ENCODE measurements around the gene KCNQ4. TPM values are rescaled to one million over a fixed set of nuclear protein-coding genes. Genes with fewer than 3 reads are reported as not detected.

Gene KCNQ4
- total and polyA plus RNA-seq, 2 of the 4 experiments (the other 2 are of a cell fraction), result 0.07 TPM; not detected in 1

- H3K14ac ChIP-seq (replicated peaks; ENCODE audit: low read depth, low read length), result peak overlapping the region; percentile 8; the same call in 1 of the 2 replicates
- ChIA-PET POLR2A (ENCODE audit: unreplicated experiment) (no interaction called here), CTCF (interaction anchor here (1.3 kb wide), 1 partner anchor 14 kb away, joined by 3 read pairs; no protein-coding TSS in a partner anchor)
- H3K36me3 ChIP-seq (ENCODE audit: control insufficient read depth, insufficient read depth, low read length), result no peaks in the 10 kb centered on the region
- H2AFZ ChIP-seq (replicated peaks; ENCODE audit: low read length, poor library complexity), result peak overlapping the region; percentile 16
- H3K4me1 ChIP-seq (ENCODE audit: control insufficient read depth, insufficient read depth, low read length), result no peaks in the 10 kb centered on the region
- H2BK20ac ChIP-seq (ENCODE audit: low read depth, low read length), result no peak overlapping the region
- no peaks in the 10 kb centered on the region for H3K9me3 ChIP-seq (ENCODE audit: control insufficient read depth, insufficient read depth, low read length)
- H3K9ac ChIP-seq (ENCODE audit: low read depth, low read length), result no peak overlapping the region
- no peak overlapping the region for H4K8ac ChIP-seq (ENCODE audit: low read depth in 2 of 2, low read length in 2 of 2)
- no peak overlapping the region for H3K27ac ChIP-seq (ENCODE audit: insufficient read depth, low read length)
- no TSS peak for BruUV-seq (replicated peaks)
- H3K4ac ChIP-seq (ENCODE audit: low read depth, low read length), result no peak overlapping the region
- WGBS, 2 experiments (ENCODE audit: extremely low coverage in 2 of 2, insufficient read length in 1 of 2), result no CpG with 5 or more reads among the region's 1 CpG
- H2BK5ac ChIP-seq (ENCODE audit: low read depth, low read length, poor library complexity, severe bottlenecking), result no peak overlapping the region
- H4K20me1 ChIP-seq (ENCODE audit: insufficient read depth, low read length), result no peaks in the 10 kb centered on the region
- intact Hi-C loops (cut with micrococcal nuclease), result no loop called here
- no peak for ATAC-seq (ENCODE audit: low read depth)
- no peak overlapping the region for H3K56ac ChIP-seq (ENCODE audit: extremely low read depth, insufficient read depth, low read length)
- no peak overlapping the region for H4K91ac ChIP-seq (ENCODE audit: insufficient read depth, low read depth, low read length)
- no peaks in the 10 kb centered on the region for H3K79me1 ChIP-seq (ENCODE audit: low read depth in 1 of 2, low read length in 2 of 2)
- H3K4me3 ChIP-seq (ENCODE audit: insufficient read depth, low read depth, low read length), result no peak overlapping the region
- H3K18ac ChIP-seq (ENCODE audit: low read depth, low read length), result no peak overlapping the region
- H2BK15ac ChIP-seq (ENCODE audit: low read depth, low read length), result no peak overlapping the region
- no peak overlapping the region for H2BK120ac ChIP-seq (ENCODE audit: low read depth, low read length)
- H3K23ac ChIP-seq (ENCODE audit: low read depth, low read length), result no peak overlapping the region
- dilution Hi-C loops (cut with HindIII; ENCODE audit: low sequenced_read_pairs, unreplicated experiment), result no loop called here
- in situ Hi-C loops (cut with MboI; ENCODE audit: low sequenced_read_pairs), result no loop called here
- H3K9me1 ChIP-seq (ENCODE audit: insufficient read depth, low read length), result no peaks in the 10 kb centered on the region
- peaks cover 13% of the 10 kb centered on the region; the same call in 1 of the 2 replicates for H3K27me3 ChIP-seq (ENCODE audit: control insufficient read depth, insufficient read depth, low read length)
- H3K4me2 ChIP-seq (ENCODE audit: low read depth, low read length), result no peak overlapping the region
- TF ChIP-seq MXI1 (IDR thresholded peaks at IDR 0.05; ENCODE audit: borderline replicate concordance, low read depth, low read length) (no peak), FOS (IDR thresholded peaks at IDR 0.05; ENCODE audit: low read depth, low read length) (no peak), NFE2L2 (IDR thresholded peaks at IDR 0.05; ENCODE audit: low read depth, low read length) (no peak), SMC3 (IDR thresholded peaks at IDR 0.05; ENCODE audit: low read depth, low read length) (no peak), RAD21 (IDR thresholded peaks at IDR 0.05; ENCODE audit: low read length) (no peak), RCOR1 (IDR thresholded peaks at IDR 0.05; ENCODE audit: insufficient replicate concordance, low read length) (no peak), RFX5 (IDR thresholded peaks at IDR 0.05; ENCODE audit: low read depth, low read length) (no peak), BHLHE40 (IDR thresholded peaks at IDR 0.05; ENCODE audit: low read depth, low read length) (no peak), CEBPB (IDR thresholded peaks at IDR 0.05; ENCODE audit: low read depth, low read length) (no peak), MAZ (IDR thresholded peaks at IDR 0.05; ENCODE audit: borderline replicate concordance, low read depth, low read length) (no peak), MAFK (IDR thresholded peaks at IDR 0.05; ENCODE audit: low read depth, low read length) (no peak), USF2 (IDR thresholded peaks at IDR 0.05; ENCODE audit: low read depth, low read length) (no peak), CHD1 (IDR thresholded peaks at IDR 0.05; ENCODE audit: low read depth, low read length) (no peak), CTCF (conservative IDR thresholded peaks at IDR 0.05; ENCODE audit: low read depth, low read length) (no peak), POLR2A (IDR thresholded peaks at IDR 0.05; ENCODE audit: low read depth, low read length) (no peak), ELK1 (IDR thresholded peaks at IDR 0.05; ENCODE audit: borderline replicate concordance, low read depth, low read length) (no peak)
- no peak overlapping the region for H4K5ac ChIP-seq (ENCODE audit: low read depth, low read length)
- no peak overlapping the region for H2AK9ac ChIP-seq (replicated peaks; ENCODE audit: low read depth, low read length, poor library complexity)
- no peak for DNase-seq
- no peak overlapping the region for H2AK5ac ChIP-seq (ENCODE audit: low read depth, low read length)
Observed at GRCh38 chr1:40887012-40887378, 103.4 kb downstream of the KCNQ4 start.

All from IMR-90 (cell line).